HL-60/S4 treated with retinoic acid at 250 ng/mL for 4 days and 3 days (cell line): ENCODE results near the gene BLOC1S5.

Experiments
- in situ Hi-C: fragments of 300-500 bp; cut with MboI; formaldehyde crosslinking; loops from 2 replicates; pipeline ENCODE4 v1.7.0; 2022; ENCODE audit warnings: low sequenced_read_pairs

Gene BLOC1S5

DNA sequence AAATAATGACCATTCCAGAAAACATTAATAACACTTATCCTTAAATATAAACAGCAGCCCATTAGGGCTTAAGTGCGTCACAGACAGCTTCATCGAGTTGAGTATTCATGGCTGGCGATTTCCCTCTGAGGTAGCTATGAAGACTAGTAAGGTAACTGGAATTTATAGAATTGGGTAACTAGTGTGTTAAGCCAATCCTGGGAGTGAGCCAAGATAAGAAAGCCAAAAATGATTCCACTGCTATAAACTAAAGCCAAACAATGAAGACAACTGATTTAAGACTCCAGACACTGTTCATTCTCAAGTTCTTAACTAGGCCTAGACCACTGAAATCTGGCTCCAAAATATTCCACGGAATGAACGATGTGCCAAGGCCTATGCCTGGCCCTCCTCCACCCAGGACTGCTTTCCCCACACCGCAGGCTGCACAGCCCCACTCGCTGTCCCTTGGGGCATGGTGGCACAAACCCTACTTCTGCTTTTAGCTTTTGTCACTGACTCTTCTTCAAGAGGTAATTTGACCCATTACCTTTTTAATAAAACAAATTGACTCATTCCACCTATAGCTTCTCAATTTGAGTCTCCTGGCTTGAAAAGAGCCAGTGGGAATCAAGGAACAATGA, 66.0 kb downstream of the BLOC1S5 start:
- in situ Hi-C loops = loop anchor here (25.0 kb wide), 1 partner anchor 261 kb away; the partner anchor contains the start of gene BMP6

DNA sequence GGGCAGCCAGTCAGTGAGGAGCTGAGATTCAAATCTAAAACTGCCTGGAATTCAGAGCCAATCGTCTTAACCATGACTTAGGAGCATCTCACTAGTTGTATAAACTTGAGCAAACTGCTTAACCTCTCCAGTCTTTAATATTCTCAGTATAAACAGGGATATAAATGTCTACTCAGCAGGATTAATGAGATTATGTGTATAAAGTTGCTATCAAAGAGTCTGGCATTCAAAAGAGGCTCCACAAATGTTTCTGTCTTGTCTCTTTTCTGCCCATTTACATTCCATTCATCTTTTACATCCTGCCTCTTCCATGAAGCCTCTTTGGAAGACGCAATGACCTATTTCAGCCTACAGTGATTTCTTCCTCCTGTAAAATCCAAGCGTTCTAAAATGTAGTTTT, 66.9 kb downstream of the BLOC1S5 start:
- in situ Hi-C loops = loop anchor here (25.0 kb wide), 1 partner anchor 260 kb away; the partner anchor contains the start of gene BMP6

DNA sequence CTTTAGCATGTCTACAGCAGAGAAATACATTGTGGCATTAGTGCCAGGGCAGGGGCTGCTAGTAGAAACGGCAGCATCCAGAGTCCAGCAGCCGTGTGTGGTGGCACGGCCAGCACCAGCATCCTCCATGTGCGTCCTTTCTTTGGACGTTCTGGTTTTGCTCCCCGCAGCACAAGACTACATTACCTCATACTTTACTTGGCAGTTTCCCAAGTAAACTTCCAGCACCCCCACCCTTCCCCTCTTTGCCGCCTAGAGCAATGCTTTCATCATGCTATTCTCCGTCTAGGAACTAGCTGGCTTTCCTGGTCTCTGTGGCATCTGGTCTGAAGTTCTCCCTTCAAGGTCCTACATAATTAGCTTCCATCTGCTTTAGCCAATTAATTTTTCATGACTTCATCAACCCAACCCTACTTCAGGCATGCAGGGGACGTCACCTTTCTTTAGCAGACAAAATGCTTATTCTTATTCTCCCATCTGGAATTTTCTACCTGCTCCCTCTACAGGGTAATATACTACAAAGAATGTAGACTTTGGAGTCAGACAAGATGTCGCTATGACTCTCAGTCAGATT, 67.6 kb downstream of the BLOC1S5 start:
- in situ Hi-C loops = loop anchor here (25.0 kb wide), 1 partner anchor 259 kb away; the partner anchor contains the start of gene BMP6

DNA sequence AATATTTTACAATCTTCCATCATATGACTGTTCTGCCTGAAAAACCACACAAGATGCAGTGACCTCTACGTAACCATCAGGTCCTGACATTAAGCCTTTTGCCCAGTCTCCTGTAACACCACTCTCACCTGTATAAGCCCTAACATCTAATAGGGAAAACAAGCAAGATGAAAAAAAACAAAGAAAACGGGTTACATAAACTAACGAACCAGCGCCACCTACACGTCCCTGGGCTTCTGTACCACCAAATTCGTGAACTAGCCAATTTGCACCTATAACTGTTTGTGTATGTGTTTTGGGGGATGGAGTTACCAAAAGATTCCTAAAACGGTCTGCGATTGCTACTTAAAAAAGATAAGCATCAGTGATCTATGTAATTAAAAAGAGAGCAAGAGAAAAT, 70.2 kb downstream of the BLOC1S5 start:
- in situ Hi-C loops = loop anchor here (25.0 kb wide), 1 partner anchor 257 kb away; the partner anchor contains the start of gene BMP6

DNA sequence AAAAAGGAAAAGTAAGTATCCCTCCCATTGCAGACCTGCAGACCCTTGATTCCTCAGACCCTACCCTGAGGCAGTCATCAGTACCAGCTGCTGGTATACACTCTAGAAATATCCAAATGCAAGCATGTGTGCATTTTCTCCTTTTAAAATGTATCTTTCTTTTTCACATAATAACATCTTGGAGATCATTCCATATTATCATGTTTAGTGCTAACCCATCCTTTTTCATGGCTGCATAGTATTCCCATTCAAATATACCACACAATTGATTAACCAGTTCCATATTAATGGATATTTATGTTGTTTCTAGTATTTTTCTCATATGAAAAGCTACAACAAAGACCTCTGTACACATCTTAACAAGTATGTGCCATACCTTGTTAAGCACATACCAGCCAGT, 70.8 kb downstream of the BLOC1S5 start:
- in situ Hi-C loops = loop anchor here (25.0 kb wide), 1 partner anchor 256 kb away; the partner anchor contains the start of gene BMP6

DNA sequence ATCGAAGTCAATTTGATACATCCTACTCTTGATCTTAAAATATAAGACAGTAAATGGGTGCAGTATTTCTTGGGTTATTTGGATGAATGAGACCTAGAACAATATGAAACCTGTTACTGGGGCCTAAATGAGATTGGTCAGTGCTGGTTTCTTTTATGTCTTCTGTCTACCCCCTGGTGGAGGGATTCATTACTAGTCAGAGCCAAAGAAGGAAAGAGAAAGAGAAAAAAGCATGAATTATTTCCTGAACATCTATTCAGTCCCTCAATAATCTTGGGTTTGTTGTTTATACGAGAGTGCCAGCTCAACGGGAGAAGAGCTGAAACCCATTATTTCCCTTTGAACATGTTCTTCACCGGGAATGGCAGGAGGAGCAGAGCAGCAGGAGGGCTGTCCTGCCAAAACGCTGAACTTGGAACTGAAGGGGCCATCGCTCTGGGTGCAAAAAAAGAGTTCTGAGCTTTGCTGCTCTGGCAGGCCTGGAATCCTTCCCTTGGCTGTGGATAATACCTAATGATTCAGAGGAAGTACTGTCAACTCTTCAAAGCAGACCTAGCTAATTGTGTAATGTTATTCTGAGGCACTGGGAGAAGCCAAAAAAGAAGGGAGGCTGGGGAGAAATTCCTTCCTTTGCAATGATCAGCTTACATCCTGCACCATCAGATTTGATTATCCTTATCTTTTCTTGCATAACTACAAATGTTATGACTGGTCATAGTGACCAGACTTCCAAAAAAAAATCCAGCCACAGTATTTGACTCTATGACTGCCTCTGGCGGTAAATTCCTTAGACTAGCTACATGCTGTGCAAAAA, 72.0 kb downstream of the BLOC1S5 start:
- in situ Hi-C loops = loop anchor here (25.0 kb wide), 1 partner anchor 255 kb away; the partner anchor contains the start of gene BMP6

DNA sequence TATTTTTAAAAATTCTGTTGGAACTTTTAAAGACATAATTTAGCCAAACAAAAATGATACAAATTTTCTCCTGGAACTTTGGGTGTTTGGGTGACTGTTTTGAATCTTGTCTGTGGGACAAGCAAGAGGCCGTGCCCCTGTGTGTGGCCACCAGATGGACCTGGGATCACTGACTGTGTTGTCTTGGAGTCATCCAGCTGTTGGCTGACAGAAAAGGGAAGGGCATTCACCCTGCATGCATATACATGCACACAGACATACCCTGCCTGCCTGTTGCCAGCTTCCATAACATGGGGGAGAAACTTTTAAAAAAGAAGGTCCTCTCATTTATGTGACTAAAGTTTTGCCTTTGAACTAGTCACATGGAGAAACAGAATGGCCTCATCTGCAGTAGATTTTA, 72.7 kb downstream of the BLOC1S5 start:
- in situ Hi-C loops = loop anchor here (25.0 kb wide), 1 partner anchor 254 kb away; the partner anchor contains the start of gene BMP6

DNA sequence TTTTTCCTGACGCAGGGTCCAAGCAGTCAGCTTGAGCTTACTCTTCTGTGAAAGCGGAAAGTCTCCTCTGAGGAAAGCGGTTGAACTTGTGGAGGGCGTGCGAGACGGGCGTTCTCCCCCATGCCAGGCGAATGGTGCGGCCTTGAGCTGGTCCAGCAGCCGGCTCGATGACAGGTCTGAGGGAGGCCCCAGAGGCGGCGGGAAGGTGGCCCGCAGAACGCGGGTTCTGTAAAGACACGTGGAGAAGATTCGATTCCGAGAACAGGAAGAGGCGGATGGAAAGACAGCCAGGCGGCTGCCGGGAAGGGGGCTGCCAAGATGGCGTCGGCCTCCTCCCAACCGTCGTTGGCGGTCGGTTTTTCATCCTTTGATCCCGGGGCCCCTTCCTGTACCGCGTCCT, 78.0 kb downstream of the BLOC1S5 start:
- in situ Hi-C loops = loop anchor here (25.0 kb wide), 1 partner anchor 249 kb away; the partner anchor contains the start of gene BMP6

DNA sequence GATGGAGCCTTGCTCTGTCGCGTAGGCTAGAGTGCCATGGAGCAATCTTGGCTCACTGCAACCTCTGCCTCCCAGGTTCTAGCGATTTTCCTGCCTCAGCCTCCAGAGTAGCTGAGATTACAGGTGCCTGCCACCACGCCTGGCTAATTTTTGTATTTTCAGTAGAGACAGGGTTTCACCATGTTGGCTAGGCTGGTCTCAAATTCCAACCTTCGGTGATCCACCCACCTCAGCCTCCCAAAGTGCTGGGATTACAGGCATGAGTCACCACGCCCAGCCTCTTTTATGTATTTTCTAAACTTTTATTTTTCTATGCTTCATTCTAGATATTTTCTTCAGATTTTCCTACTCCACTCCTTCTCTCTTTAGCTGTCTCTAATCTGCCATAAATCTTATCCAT, 80.2 kb downstream of the BLOC1S5 start:
- in situ Hi-C loops = loop anchor here (25.0 kb wide), 1 partner anchor 247 kb away; the partner anchor contains the start of gene BMP6

DNA sequence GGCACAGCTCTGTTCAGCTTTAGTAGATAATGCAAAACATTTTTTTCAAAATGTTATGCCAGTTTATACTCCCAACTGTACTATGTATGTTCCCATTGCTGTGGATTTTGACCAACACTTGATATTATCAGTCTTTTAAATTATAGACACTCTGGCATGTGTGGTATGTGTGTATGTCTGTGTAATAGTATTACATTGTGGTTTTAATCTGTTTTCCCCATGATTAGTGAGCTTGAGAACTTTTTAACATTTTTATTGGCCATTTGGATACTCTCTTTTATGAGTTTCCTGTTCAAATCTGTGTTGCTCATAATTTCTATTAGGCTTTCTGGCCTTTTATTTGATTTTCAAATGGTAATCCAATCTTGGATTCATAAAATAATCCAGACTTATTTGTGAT, 84.4 kb downstream of the BLOC1S5 start:
- in situ Hi-C loops = loop anchor here (25.0 kb wide), 1 partner anchor 243 kb away; the partner anchor contains the start of gene BMP6

DNA sequence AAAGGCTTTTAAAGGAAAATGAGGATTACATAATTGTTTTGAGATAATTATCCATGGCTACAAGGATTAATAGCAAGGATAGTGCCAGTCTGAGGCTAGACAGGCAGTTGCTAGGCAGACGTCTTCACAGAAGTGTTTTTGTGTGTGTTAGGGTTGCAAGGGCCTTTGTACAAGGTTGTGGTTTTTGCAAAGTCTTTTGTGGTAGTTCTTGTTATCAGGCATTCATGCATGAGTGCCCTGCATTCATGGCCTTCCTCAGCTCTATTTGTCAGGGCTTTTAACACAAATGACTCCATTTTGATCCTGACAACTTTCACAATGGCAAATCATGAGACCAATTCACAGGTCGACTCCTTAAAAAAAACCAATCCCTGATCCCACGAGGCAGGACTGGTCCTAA, 85.5 kb downstream of the BLOC1S5 start:
- in situ Hi-C loops = loop anchor here (25.0 kb wide), 1 partner anchor 241 kb away; the partner anchor contains the start of gene BMP6

DNA sequence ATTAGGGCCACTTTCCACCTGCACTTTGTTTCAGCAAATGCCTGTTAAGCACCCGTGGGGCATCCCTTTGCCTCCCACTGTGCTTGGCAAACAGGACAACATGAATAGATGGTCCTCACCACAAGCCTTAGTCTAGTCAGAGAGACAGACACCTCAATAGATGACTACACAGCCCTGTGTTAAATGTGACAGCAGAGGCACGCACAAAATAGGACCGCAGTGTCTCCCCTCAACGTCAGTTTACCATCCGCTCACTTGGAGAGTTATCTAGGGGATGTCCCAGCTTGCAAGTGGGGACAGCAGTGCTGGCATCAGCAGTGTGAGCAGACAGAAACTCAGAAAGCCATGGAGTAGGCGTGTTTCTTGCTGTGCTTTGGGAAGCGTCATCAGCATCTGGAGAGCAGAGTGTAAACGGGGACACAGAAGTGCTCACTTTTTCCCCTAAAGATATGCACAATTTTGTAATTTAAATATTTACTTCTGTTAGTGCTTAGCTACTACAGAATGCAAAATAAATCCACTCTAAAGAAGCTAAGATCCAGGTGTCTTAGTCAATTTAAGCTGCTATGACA, 87.6 kb downstream of the BLOC1S5 start:
- in situ Hi-C loops = loop anchor here (25.0 kb wide), 1 partner anchor 239 kb away; the partner anchor contains the start of gene BMP6

DNA sequence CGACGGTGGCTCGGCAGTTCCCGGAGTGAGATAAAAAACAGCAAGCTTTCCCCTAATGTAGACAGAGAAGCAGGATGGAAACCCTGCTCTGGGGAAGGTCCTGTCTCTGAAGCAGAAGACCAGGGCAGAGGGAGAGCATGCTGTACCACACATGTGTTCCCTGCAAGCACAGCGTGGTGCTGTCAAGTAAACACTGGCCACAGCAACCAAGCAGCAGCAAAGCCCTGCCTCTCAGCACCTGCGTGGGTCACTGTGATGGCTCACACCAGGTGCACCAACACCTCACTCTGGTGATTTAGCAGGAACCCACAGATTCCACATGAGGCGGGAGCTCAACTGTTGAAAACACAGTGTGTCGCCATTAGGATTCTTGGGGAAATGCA, 88.4 kb downstream of the BLOC1S5 start:
- in situ Hi-C loops = loop anchor here (25.0 kb wide), 1 partner anchor 238 kb away; the partner anchor contains the start of gene BMP6

DNA sequence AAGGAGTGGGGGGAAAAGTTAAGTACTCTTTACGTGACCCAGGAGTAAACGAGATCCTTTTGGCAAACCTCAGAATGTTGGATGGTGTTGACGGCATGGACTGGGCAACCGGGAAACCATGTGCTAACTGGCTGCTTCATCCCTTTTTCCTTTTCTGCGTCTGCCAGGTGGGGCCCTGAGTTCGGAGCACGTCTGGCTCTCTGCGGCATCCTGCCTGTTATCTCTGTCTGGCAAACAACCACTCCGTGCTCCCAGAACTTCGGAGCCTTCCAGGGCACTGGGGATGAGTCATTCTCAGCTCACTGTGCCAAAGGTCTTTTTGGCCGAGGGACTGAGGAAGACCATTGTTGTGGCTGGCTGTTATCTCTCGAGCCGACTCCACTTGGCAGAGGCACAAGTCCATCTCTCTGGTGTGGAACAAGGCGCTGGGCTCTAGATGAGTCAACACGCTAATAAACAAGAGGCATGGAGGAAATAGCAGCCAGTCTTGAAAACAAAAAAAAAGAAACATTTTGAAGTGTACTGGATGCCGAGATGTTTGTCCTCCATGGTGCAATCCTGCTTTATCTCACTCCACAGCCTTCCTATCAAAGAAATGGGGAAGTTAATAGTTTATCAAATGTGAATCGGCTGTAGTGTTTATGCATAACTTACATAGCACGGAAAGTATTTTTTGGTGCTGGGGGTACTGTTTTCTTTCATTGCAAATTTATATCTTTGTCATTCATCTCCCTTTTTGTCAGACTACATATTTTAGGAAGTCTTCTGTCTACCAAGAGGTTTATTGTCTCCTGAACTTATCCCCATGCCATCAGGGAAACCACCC, 89.0 kb downstream of the BLOC1S5 start:
- in situ Hi-C loops = loop anchor here (25.0 kb wide), 1 partner anchor 238 kb away; the partner anchor contains the start of gene BMP6

DNA sequence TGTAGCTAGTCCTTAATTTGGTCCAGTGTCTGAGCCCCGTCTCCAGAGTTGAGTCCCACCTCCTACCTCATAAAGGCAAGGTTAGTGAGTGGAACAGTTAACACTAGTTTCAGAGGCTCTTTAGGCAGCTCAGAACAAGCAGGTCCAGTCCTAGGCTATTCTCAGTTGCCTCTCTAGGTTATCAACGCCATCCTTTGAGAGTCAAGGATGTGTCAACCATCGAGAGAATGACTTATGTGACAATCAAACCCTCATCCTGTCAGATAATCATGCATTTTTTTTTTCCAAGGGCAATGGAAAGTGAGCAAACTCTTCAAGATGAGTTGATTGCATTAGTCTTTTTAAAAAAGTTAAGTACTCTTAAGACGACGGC, 89.6 kb downstream of the BLOC1S5 start:
- in situ Hi-C loops = no loop called here

DNA sequence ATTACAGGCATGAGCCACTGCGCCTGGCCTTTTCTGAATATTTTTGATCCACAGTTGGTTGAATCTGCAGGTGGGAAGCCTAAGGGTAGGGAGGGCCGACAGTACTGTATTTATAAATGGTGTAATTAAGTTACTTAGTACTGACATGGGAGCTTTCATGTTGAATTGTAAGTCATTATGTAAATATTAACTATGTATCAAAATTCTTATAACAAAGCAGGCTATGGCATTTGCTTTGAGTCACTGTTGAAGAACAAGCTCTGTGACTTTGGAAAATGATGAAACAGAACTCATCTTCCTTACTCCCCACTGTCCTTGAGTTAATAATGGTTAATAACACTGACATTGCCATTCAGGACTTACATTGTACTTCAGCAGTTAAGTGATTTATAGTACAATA, 90.6 kb downstream of the BLOC1S5 start:
- in situ Hi-C loops = no loop called here

DNA sequence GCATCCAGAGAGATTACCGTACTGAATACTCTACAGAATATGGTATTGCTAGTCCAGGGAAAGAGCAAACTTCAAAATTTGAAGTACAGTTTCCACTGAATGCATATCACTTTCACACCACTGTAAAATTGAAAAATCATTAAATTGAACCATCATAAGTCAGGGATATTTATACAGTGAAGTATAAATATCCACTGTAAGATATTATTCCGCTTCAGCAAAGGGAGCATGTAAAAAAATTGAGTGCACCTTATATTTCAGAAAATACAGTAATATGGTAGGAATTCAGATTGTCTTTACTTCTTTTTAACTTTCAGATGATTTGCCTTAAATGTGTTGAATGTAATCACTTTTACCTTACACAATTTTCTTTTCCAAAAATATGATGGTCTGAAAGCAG, 92.7 kb downstream of the BLOC1S5 start:
- in situ Hi-C loops = no loop called here

DNA sequence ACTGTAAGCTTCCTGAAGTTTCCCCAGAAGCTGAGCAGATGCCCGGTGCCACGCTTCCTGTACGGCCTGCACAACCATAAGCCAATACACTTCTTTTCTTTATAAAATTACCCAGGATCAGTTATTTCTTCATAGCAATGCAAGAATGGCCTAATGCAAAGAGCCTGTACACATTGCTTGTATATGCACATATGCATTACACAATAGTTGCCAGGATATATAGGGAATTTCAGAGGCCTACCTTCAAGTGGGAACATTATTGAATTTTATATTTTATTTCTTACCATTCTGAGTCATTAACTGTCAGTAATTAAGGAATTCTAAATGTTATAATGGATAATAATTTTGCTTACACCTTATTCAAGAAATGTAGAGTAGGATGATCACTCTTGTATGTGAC, 93.6 kb downstream of the BLOC1S5 start:
- in situ Hi-C loops = no loop called here
